Measurements from ENCODE around the gene PNPLA7. TPM values are rescaled to one million over a fixed set of nuclear protein-coding genes. Genes with fewer than 3 reads are reported as not detected.
A peak's percentile ranks its signal among the peaks of the same experiment; 100 is the strongest.

Gene PNPLA7
- total and polyA plus RNA-seq, 9 donors, result 2.2 to 29.3 (median 13.0) TPM

- peak in 2 of 5 donors; percentile 17 to 33 for DNase-seq
- H3K27me3 ChIP-seq, result no peaks in the 10 kb centered on the region
- intact Hi-C loops (cut with DNase I), result no loop called here
- TF ChIP-seq EP300 (IDR thresholded peaks at IDR 0.05) (no peak), CTCF (IDR thresholded peaks at IDR 0.05) (no peak)
- no peaks in the 10 kb centered on the region for H3K9me3 ChIP-seq
- no peak overlapping the region for H3K27ac ChIP-seq
- H3K4me3 ChIP-seq, result no peak overlapping the region
- 70 to 80% (median 80%) methylated on average over 6 of the region's 6 CpGs for WGBS, 3 donors
- H3K4me1 ChIP-seq (ENCODE audit: insufficient read depth), result peaks cover 6% of the 10 kb centered on the region
- H3K36me3 ChIP-seq, result no peaks in the 10 kb centered on the region
Measured at GRCh38 chr9:137428311-137428630, 121.9 kb downstream of the PNPLA7 start.

DNA sequence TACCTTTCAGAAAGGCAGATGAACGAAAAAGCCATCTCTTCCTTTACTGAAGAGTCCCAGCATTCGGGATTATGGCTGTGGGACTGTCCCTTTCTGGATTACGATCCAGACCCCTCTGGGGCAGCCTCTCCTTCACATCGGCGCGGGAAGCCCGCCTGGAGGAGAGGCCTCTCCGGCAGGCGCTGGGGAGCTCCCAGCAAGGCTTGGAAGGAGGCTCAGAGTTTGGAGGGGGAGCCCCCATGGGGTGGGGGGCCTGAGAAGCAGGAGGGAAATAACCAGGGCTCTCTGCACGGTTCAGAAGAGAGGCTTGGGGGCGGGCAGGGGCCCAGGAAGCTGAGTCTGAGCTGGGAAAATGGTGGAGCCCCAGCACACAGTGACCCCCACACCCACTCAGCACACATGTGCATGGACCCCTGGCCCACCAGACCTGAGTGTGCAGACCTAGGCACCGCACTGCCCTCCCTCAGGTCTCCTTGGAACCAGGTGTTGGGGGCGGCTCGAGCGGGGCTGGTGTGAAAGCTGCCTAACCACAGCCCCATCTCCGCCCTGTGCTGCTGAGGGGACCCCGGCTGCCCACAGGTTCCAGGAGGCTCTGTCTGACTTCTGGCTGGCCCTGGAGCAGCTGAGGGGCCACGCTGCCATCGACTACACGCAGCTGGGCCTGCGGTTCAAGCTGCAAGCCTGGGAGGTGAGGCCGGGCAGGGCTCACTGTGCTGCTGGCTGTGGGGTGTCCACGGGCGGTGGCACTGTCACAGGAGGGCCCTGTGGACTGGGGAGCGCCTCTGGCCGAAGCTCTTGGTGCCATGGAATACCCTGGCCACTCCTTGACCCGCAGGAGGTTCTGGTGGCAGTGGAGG is 122.5 kb downstream of the PNPLA7 start:
- no peaks in the 10 kb centered on the region for H3K9me3 ChIP-seq
- DNase-seq, result peak in 2 of 5 donors; percentile 24 to 38
- no peaks in the 10 kb centered on the region for H3K27me3 ChIP-seq
- WGBS, 3 donors, result 80 to 83% (median 82%) methylated on average over 26 to 27 of the region's 27 CpGs
- H3K4me1 ChIP-seq (ENCODE audit: insufficient read depth), result peaks cover 6% of the 10 kb centered on the region
- TF ChIP-seq CTCF (IDR thresholded peaks at IDR 0.05) (no peak), EP300 (IDR thresholded peaks at IDR 0.05) (no peak), POLR2A (IDR thresholded peaks at IDR 0.05) (no peak)
- H3K4me3 ChIP-seq, result no peak overlapping the region
- H3K27ac ChIP-seq, result no peak overlapping the region
- intact Hi-C loops (cut with DNase I), result no loop called here
- no peaks in the 10 kb centered on the region for H3K36me3 ChIP-seq

DNA sequence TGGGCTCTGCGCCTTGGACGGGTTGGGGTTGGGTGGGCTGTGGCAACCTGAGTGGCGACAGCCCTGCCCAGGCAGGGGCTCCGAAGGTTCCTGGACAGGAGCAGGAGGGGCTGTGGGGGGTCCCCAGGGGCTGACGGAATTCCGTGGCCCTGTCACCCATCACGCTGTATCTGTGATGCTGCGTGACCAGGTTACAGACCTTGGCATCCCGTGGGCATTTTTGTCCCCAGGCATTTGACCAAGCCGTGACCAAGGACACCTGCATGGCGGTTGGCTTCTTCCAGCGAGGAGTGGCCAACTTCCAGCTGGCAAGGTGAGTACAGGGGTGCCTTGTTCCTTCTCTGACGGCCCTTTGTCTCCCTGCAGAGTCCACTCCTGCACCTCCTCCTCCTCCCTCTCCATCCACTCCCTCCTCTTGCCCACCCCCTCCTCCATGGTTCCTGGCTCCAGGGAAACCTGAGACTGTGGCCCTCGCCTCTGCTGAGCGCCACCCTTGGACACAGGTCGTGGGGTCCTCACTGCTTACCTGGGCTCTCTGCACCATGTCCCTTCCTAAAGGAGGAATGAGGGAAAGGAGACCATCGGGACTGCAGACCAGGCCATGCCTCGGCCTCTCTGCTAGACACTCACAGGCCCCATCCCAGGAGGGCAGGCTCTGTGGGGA is 124.1 kb downstream of the PNPLA7 start:
- TF ChIP-seq CTCF (IDR thresholded peaks at IDR 0.05), result no peak
- no peak for TF ChIP-seq POLR2A (IDR thresholded peaks at IDR 0.05)
- no peak for TF ChIP-seq EP300 (IDR thresholded peaks at IDR 0.05)
- 81 to 85% (median 82%) methylated on average over 18 of the region's 18 CpGs for WGBS, 3 donors
- H3K27ac ChIP-seq, result no peak overlapping the region
- H3K4me3 ChIP-seq, result no peak overlapping the region
- intact Hi-C loops (cut with DNase I), result no loop called here
- DNase-seq, result peak in 4 of 5 donors; percentile 22 to 40 (median 38)
- H3K4me1 ChIP-seq (ENCODE audit: insufficient read depth), result peaks cover 6% of the 10 kb centered on the region
- H3K36me3 ChIP-seq, result no peaks in the 10 kb centered on the region
- H3K9me3 ChIP-seq, result no peaks in the 10 kb centered on the region
- H3K27me3 ChIP-seq, result no peaks in the 10 kb centered on the region

DNA sequence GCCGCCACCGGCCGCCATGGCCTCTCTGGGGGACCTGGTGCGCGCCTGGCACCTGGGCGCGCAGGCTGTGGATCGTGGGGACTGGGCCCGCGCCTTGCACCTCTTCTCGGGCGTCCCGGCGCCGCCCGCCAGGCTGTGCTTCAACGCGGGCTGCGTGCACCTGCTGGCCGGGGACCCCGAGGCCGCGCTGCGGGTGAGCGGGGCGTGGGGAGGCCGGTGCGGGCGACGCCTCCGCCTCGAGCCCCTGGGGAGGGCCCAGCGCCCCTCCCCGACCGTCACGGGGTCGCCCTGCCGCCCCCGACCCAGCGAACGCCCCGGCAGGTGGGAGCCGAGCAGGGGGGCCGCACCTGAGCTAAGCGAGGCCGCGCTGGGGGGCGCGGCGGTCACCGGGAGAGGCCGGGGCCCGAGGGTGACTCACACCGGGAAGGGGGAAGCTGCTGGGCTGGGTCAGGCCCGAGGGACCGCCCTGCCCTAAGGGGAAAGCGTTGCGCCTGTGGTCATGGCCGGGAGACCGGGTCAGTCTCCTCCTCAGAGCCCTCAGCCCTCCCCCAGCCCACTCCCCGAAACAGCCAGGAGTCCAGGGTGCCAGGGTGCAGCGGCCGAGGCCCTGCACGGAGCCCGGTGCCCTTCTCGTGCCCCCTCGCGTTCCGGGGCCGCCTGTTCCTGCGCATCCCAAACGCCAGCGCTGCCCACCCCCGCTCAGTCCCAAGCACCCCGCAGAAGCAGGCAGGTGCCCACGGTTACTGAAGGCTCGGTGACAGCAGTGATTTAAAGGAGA is 126.5 kb downstream of the PNPLA7 start:
- Histone ChIP-seq H3K9me3 (no peaks in the 10 kb centered on the region), H3K27ac (peak overlapping the region; percentile 16 to 92), H3K4me3 (peak overlapping the region; percentile 89), H3K36me3 (no peaks in the 10 kb centered on the region), H3K27me3 (no peaks in the 10 kb centered on the region), H3K4me1 (ENCODE audit: insufficient read depth) (no peaks in the 10 kb centered on the region)
- WGBS, 3 donors, result 12 to 47% (median 14%) methylated on average over 15 to 77 of the region's 77 CpGs
- intact Hi-C loops (cut with DNase I), result loop anchor here in 1 of 4 donors (2.0 kb wide), 1 partner anchor 35 kb away; the partner anchor contains the start of gene NSMF
- no peak for TF ChIP-seq CTCF (IDR thresholded peaks at IDR 0.05)
- TF ChIP-seq POLR2A (IDR thresholded peaks at IDR 0.05), result peak; percentile 15
- peak; percentile 57 to 72 (median 71) for DNase-seq
